H1 (cell line): ENCODE results near the gene ESRRB.

Experiments
- CEBPB ChIP-seq: IDR thresholded peaks from 2 replicates; pipeline ENCODE4 v1.6.1; 2012; ENCODE audit warnings: low read depth, low read length
- CTCF ChIP-seq, 3 experiments: IDR thresholded peaks; 1 replicate in 2 of 3; 2 replicates in 1 of 3; pipeline versions ENCODE4 v1.5.1 to v1.6.1; 2011; ENCODE audit warnings: low read length in 3 of 3, mild to moderate bottlenecking in 3 of 3, inconsistent platforms in 2 of 3, low read depth in 1 of 3, moderate library complexity in 1 of 3; ENCODE audit not compliant: insufficient read depth in 1 of 3; ENCODE audit errors: control extremely low read depth in 1 of 3
- EZH2 ChIP-seq: fragments of 200-600 bp; sonication (generic); IDR thresholded peaks from 2 replicates; pipeline ENCODE4 v1.7.1; 2012; ENCODE audit warnings: low read depth, mild to moderate bottlenecking, moderate library complexity, low read length, inconsistent platforms; ENCODE audit not compliant: severe bottlenecking
- MAFK ChIP-seq: IDR thresholded peaks from 2 replicates; pipeline ENCODE4 v1.6.1; 2012; ENCODE audit warnings: low read depth, mild to moderate bottlenecking, improper control_type of control experiment, low read length
- NRF1 ChIP-seq: IDR thresholded peaks from 2 replicates; pipeline ENCODE4 v1.6.1; 2011; ENCODE audit warnings: mild to moderate bottlenecking, low read depth, low read length, improper control_type of control experiment
- POLR2AphosphoS5 ChIP-seq: IDR thresholded peaks from 2 replicates; pipeline ENCODE4 v1.6.1; 2011; ENCODE audit warnings: low read depth, low read length
- RFX5 ChIP-seq: IDR thresholded peaks from 2 replicates; pipeline ENCODE4 v1.6.1; 2011; ENCODE audit warnings: low read depth, low read length, improper control_type of control experiment, borderline replicate concordance
- SP1 ChIP-seq: IDR thresholded peaks from 2 replicates; pipeline ENCODE4 v1.6.1; 2011; ENCODE audit warnings: low read depth, low read length
- SUZ12 ChIP-seq: fragments of 200-600 bp; sonication (generic); IDR thresholded peaks from 2 replicates; pipeline ENCODE4 v1.6.1; 2012; ENCODE audit warnings: mild to moderate bottlenecking, inconsistent platforms, low read length, moderate library complexity, mixed read lengths
- TAF1 ChIP-seq: IDR thresholded peaks from 2 replicates; pipeline ENCODE4 v1.6.1; 2011; ENCODE audit warnings: mild to moderate bottlenecking, low read depth, low read length
- TBP ChIP-seq: IDR thresholded peaks from 2 replicates; pipeline ENCODE4 v1.6.1; 2011; ENCODE audit warnings: low read depth, low read length, improper control_type of control experiment

GRCh38 chr14:76432827-76433752 is 57.2 kb downstream of the ESRRB start:
- TF ChIP-seq CTCF (IDR thresholded peaks at IDR 0.05; ENCODE audit: control extremely low read depth in 1 of 3, insufficient read depth in 1 of 3, low read depth in 1 of 3, low read length in 3 of 3) (no peak), RFX5 (no peak), TAF1 (no peak), CEBPB (no peak), MAFK (no peak), EZH2 (no peak), POLR2AphosphoS5 (no peak), NRF1 (no peak), SP1 (no peak), SUZ12 (no peak), TBP (no peak)
